ENCODE data around the gene FYTTD1.
"Not testable (repeated sequence)": the region's sequence is repeated elsewhere in the genome, so short reads cannot be mapped to it uniquely, and the experiment has no call there.

FYTTD1 gene, protein sequence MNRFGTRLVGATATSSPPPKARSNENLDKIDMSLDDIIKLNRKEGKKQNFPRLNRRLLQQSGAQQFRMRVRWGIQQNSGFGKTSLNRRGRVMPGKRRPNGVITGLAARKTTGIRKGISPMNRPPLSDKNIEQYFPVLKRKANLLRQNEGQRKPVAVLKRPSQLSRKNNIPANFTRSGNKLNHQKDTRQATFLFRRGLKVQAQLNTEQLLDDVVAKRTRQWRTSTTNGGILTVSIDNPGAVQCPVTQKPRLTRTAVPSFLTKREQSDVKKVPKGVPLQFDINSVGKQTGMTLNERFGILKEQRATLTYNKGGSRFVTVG

DNA sequence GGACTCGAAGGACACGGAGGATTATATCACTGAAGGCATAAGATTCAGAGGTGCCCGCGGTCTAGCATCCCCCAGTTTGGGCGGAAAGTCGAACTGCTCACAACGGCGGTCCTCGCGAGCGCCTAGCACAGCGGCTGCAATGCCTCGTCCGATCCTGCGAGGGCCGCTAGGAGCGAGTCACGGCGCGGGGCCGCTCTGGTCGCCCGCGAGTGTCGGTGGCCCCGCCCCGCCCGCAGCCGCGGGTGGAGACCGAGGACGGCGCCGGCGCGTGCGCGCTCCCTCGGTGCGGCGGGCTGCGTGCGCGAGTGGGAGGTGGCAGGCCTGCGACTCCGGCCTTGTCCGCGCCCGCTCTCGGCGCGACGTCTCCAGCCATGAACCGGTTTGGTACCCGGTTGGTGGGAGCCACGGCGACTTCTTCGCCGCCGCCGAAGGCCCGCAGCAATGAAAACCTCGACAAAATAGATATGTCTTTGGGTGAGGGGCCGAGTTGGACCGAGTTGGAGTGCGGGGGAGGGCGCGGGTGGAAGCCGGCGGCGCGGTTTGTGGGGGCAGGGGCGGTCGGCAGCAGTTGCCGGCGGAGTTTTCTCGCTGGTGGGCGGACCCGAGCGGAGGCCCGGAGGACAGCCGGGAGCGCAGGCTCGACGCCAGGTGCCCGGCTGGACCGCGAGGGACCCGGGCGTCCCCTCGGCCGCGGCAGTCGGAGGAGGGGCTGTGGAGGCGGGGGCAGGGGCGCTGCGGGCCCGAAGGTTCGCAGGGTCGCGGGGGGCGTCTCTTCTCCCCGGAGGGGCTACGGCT is at the start of gene FYTTD1:
FYTTD1 (plus strand) TSS at position 283 of the 795 bp plus-strand sequence; CDS start at position 372, 89 bp downstream.
- H3K27ac ChIP-seq: peak within 1 kb of the TSS; percentile 77
- TF ChIP-seq, protein P1, sequence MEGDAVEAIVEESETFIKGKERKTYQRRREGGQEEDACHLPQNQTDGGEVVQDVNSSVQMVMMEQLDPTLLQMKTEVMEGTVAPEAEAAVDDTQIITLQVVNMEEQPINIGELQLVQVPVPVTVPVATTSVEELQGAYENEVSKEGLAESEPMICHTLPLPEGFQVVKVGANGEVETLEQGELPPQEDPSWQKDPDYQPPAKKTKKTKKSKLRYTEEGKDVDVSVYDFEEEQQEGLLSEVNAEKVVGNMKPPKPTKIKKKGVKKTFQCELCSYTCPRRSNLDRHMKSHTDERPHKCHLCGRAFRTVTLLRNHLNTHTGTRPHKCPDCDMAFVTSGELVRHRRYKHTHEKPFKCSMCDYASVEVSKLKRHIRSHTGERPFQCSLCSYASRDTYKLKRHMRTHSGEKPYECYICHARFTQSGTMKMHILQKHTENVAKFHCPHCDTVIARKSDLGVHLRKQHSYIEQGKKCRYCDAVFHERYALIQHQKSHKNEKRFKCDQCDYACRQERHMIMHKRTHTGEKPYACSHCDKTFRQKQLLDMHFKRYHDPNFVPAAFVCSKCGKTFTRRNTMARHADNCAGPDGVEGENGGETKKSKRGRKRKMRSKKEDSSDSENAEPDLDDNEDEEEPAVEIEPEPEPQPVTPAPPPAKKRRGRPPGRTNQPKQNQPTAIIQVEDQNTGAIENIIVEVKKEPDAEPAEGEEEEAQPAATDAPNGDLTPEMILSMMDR (conservative IDR thresholded peaks at IDR 0.05): peak; percentile 74
- TF ChIP-seq ZFX (IDR thresholded peaks at IDR 0.05): peak; percentile 89

DNA sequence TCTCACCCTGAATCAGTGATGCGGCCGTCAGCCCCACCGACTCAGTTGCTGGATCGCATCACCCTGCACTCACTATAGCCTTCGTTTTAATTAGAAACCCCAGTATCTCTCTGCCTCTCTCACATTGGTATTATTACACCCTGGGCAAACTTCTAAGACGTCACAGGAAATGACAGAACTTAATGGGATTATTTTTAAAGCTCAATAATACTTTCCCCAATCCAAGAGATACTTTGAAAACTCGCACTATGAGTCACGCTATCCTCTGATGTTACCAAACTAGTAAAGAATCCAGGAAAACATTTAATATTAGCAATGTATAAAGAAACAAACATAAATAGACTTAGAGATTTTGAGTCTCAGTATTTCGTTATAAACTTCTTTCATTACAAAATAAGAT is 49.6 kb upstream of the FYTTD1 start:
- H3K27ac ChIP-seq: no peak overlapping the region
- TF ChIP-seq, protein P1 (conservative IDR thresholded peaks at IDR 0.05): no peak
- no peak for TF ChIP-seq ZFX (IDR thresholded peaks at IDR 0.05)

DNA sequence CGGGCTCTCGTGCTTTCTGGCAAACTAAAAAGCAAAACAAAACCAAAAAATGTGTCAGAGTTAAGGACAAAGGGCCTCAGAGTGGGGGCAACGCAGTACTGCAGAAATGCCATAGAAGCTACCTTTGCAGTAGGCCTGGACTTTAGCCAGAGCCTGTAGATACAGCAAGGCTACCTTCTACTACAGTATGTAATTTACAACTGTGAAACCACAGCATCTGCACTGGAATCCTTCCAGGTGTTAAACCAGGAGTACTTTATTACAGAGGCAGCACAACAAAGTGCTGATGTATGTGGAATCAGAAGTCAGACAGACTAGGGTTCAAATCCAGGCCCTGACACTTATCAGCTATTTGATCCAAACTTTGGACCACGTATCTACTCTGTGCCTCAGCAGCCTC is 47.8 kb upstream of the FYTTD1 start:
- no peak for TF ChIP-seq ZFX (IDR thresholded peaks at IDR 0.05)
- TF ChIP-seq, protein P1 (conservative IDR thresholded peaks at IDR 0.05): no peak
- H3K27ac ChIP-seq: no peak overlapping the region

DNA sequence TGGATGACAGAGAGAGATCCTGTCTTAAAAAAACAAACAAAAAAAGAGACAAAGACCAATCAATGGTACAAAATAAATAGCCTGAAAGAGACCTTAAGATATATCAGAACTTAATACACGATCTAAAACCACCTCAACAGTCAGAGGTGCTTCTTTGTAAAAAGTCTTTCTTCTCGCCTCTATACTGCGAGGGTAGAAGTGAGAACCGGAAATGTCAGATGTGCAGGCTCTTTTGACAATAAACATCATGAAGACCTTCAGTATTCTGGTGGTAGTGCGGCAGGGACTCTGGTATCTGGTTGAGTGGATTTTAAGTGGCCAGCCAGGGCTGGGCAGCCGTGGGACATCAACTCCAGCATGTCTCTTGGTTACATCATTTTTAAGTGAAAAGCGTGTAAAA is 43.0 kb upstream of the FYTTD1 start:
- no peak overlapping the region for H3K27ac ChIP-seq
- TF ChIP-seq ZFX (IDR thresholded peaks at IDR 0.05): no peak
- TF ChIP-seq, protein P1 (conservative IDR thresholded peaks at IDR 0.05): no peak

DNA sequence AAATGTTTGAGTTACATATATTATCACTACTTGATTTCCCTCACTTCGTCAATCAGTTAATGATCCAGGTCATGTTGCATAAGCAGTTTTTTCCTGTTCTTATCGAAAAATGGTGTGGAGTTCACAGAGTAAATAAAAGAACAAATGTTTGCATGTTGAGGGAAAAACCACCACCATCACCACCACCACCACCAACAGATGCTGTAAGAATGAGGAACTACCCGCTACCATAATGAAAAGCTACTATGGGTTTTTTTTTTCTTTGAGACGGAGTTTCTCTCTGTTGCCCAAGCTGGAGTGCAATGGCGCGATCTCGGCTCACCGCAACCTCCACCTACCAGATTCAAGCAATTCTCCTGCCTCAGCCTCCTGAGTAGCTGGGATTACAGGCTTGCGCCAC is 40.5 kb upstream of the FYTTD1 start:
- H3K27ac ChIP-seq: no peak overlapping the region
- TF ChIP-seq, protein P1 (conservative IDR thresholded peaks at IDR 0.05): no peak
- no peak for TF ChIP-seq ZFX (IDR thresholded peaks at IDR 0.05)

DNA sequence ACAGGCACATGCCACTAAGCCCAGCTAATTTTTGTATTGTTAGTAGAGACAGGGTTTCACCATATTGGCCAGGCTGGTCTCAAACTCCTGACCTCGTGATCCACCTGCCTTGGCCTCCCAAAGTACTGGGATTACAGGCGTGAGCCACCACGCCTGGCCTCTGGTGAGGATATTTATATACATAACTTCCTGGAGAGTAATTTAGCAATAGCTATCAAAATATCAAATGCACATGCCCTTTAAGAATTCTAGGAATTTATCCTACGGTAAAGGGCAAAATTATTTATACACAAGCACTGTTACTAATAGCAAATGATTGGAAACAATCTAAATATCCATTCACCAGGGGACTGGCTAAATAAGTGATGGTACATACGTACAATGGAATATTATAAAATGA is 38.7 kb upstream of the FYTTD1 start:
- H3K27ac ChIP-seq: not testable (repeated sequence)

DNA sequence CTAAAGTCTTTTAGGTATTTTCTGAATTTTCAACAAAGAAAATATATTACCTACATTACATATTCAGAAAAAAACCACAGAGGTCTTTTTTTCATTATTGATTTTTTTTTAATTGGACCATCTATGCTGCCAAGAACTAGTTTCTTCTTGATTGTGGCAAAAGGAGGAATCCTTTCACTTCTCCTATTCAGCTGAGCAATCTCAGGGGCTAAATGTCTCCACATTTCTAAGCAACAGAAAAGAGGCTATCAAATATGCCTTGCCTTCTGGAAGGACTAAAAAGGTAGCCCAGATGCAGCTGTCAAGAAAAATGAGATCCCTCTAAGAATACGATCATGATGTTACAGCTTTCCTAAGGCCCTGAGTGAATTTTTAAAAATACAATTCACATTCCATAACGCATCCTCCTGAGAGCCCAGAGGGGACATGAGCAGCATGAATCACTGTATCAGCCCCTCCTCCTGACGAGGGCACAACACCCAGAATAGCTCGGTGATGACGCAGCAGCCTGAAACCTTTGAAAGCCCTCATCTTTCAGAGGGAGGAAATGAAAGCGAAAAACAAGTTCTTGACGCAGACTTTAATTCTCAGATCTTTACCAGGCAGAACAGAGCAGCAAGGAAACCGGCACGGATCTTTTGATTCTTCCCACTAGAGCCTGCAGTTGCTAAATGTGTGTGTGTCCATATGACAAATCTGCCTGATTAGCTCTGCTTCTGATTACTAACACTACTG is 37.5 kb upstream of the FYTTD1 start:
- H3K27ac ChIP-seq: no peak overlapping the region
- no peak for TF ChIP-seq ZFX (IDR thresholded peaks at IDR 0.05)
- TF ChIP-seq, protein P1 (conservative IDR thresholded peaks at IDR 0.05): no peak

Data from C4-2B (cell line).